HFF-Myc (cell line): ENCODE measurements around the gene MRPL48.
"Not testable (repeated sequence)": the region's sequence is repeated elsewhere in the genome, so short reads cannot be mapped to it uniquely, and the experiment has no call there.

ENCODE experiments used
- DNase-seq: peaks from one replicate; pipeline ENCODE4 v3.0.0-alpha.2; 2011; ENCODE audit warnings: low read depth; ENCODE audit errors: extremely low read depth
- H3K4me3 ChIP-seq: replicated peaks from 2 replicates; pipeline ENCODE4 v1.5.1; 2011; ENCODE audit warnings: low read depth, mild to moderate bottlenecking, control low read depth, low read length
- TF ChIP-seq, protein P1 (sequence below): IDR thresholded peaks from 2 replicates; pipeline ENCODE4 v1.5.1; 2012; ENCODE audit warnings: mild to moderate bottlenecking, low read depth, low read length, control low read depth; ENCODE audit errors: missing control alignments

The MRPL48 gene

GRCh38 chr11:73766763-73767162 is 20.9 kb upstream of the MRPL48 start:
- TF ChIP-seq, protein P1, sequence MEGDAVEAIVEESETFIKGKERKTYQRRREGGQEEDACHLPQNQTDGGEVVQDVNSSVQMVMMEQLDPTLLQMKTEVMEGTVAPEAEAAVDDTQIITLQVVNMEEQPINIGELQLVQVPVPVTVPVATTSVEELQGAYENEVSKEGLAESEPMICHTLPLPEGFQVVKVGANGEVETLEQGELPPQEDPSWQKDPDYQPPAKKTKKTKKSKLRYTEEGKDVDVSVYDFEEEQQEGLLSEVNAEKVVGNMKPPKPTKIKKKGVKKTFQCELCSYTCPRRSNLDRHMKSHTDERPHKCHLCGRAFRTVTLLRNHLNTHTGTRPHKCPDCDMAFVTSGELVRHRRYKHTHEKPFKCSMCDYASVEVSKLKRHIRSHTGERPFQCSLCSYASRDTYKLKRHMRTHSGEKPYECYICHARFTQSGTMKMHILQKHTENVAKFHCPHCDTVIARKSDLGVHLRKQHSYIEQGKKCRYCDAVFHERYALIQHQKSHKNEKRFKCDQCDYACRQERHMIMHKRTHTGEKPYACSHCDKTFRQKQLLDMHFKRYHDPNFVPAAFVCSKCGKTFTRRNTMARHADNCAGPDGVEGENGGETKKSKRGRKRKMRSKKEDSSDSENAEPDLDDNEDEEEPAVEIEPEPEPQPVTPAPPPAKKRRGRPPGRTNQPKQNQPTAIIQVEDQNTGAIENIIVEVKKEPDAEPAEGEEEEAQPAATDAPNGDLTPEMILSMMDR: no peak

DNA sequence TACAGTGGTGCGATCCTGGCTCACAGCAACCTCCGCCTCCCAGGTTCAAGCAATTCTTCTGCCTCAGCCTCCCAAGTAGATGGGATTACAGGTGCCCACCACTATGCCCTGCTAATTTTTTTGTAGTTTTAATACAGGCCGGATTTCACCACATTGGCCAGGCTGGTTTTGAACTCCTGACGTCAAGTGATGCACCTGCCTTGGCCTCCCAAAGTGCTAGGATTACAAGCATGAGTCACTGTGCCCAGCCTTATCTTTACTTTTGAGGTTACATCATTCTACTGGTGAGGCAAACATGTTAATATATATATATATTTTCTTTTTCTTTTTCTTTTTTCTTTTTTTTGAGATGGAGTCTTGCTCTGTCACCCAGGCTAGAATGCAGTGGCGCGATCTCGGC is 16.9 kb upstream of the MRPL48 start:
- DNase-seq: not testable (repeated sequence)

More at GRCh38 chr11:73766763-73767162, 20.9 kb upstream of the MRPL48 start:
- no peak overlapping the region for H3K4me3 ChIP-seq
- no peak for DNase-seq

DNA sequence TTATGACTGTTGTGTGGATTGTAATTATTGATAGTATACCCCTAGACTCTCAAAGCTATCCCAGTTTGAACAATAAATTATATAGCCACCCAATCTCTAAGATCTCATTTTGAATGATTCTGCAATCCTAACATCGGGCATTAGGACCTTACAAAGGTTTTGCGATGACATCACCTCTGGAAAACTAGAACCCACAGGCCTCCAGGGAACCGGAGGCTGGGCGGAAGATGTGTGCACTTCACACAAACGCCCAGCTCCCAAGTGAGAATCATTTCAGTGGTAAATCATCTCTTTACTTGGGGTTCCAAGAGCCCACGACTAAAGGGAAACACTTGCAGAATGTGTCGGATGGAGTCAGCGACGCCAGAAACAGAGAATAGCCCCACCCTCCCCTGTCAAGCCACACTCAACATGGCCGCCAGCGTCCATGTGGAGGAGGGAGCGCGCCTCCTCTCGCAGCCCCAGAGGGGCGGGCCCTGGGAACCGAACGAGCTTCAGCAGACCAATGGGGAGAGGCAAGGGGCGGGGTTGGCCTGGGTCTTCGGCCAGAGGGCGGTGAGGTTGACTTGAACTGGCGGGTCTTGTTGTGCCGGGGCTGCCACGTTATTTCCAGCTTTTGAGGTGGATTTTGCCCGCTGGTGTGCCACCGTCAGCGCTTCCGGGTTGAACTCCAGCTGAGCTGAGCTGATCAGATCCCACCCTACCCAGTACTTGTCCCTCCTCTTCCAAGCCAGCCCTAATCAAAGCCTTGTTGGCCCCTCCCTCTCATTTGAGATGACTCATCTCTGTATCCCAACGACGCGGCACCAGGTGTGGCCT is 8.4 kb upstream of the MRPL48 start:
- peak overlapping the region; percentile 43 for H3K4me3 ChIP-seq
- TF ChIP-seq, protein P1: no peak

More for the DNA sequence above, 16.9 kb upstream of the MRPL48 start:
- not testable (repeated sequence) for H3K4me3 ChIP-seq

DNA sequence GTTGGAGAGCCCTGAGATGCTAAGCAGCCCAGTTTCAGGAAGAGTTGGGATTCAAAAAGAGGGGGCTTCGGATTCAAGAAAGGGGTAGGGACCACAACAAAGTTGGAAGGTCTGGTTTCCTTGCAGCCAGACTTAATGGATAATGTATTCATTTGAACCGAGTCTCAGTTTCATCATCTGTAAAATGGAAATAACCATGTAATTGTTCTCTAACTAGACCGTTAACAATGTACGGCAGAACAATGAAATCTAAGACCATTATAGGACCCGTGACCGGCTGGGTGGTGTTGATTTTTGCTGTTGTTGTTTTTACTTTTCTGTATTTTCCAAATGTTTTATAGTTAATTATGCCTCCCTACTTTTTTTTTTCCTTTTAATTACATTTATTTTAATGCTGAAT is 6.4 kb upstream of the MRPL48 start:
- H3K4me3 ChIP-seq: no peak overlapping the region
- TF ChIP-seq, protein P1: no peak
- DNase-seq: no peak

More for the DNA sequence above, 8.4 kb upstream of the MRPL48 start:
- peak; percentile 95 for DNase-seq

DNA sequence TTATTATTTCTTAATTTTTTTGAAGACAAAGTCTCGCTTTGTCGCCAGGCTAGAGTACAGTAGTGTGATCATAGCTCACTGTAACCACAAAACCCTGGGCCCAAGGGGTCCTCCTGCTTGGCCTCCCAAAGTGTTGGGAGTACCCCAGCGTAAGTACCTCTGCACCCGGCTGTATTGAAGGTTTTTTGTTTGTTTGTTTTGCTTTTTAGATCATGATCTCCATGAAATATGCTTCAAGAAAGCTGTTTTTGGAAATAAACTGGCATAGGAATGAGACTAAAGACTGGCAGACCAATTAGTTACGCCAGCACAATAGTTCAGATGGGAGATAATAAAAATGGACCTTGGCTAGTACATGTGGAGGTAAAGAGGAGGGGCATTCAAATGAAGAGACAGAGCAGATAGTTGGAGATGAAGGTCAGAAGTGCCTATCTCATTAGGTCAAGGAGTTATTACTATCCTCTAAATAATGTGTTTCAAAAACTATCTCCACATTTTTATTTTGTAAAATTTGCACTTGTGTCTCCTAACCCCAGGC is 4.1 kb upstream of the MRPL48 start:
- TF ChIP-seq, protein P1: no peak
- no peak overlapping the region for H3K4me3 ChIP-seq
- DNase-seq: no peak

- no peak for DNase-seq
- H3K4me3 ChIP-seq: no peak overlapping the region
- TF ChIP-seq, protein P1: no peak
Measured at GRCh38 chr11:73784080-73784634, 3.5 kb upstream of the MRPL48 start.

DNA sequence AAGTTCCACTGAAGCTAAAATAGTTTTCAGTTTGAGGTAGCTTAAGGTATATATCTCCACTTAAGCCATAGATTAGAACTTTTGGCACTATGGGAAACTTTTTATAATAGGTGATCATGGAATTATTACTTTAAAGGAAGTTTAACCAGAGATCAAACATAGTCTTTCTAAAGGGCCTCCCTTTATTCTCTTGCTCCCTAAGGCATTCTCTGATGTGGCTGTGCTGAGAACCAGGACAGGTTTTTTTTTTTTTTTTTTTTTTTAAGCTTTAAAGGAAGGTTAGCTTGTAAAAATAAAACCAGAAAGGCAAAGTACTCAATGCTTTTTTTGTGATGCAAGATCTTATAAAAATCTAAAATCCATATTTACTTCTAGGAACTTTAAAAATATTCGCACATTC is 2.9 kb upstream of the MRPL48 start:
- no peak for DNase-seq
- no peak overlapping the region for H3K4me3 ChIP-seq
- TF ChIP-seq, protein P1: no peak

GRCh38 chr11:73785467-73785866 is 2.2 kb upstream of the MRPL48 start:
- not testable (repeated sequence) for H3K4me3 ChIP-seq, DNase-seq
